SK-N-SH treated with all-trans-retinoic acid at 6 μM for 48 hours (cell line): ENCODE data around the gene LYPD6B.

Experiments used
- ATAC-seq: fragments of 200-7000 bp; cut with Tn5 transposase; 3 replicates; pipeline ENCODE4 v1.9.1; 2020; ENCODE audit warnings: mild to moderate bottlenecking, moderate library complexity
- ARNTL ChIP-seq: fragments of 450-650 bp; formaldehyde crosslinking; IDR thresholded peaks from 2 replicates; pipeline ENCODE4 v1.5.0; 2020; ENCODE audit warnings: low read depth, mild to moderate bottlenecking, moderate library complexity, borderline replicate concordance
- BACH2 ChIP-seq: fragments of 250-450 bp; sonication (Bioruptor Pico); IDR thresholded peaks from 2 replicates; pipeline ENCODE4 v1.9.0; 2021; ENCODE audit warnings: mild to moderate bottlenecking, borderline replicate concordance
- CREB5 ChIP-seq: fragments of 250-450 bp; sonication (Bioruptor Pico); IDR thresholded peaks from 2 replicates; pipeline ENCODE4 v1.5.1; 2020; ENCODE audit warnings: low read depth, mild to moderate bottlenecking, moderate library complexity
- CSDC2 ChIP-seq: fragments of 250-450 bp; sonication (Bioruptor Pico); IDR thresholded peaks from 2 replicates; pipeline ENCODE4 v1.5.0; 2020; ENCODE audit warnings: mild to moderate bottlenecking, moderate library complexity
- CSRNP3 ChIP-seq: fragments of 250-450 bp; sonication (Bioruptor Pico); IDR thresholded peaks from 2 replicates; pipeline ENCODE4 v1.5.1; 2021; ENCODE audit warnings: mild to moderate bottlenecking, moderate library complexity
- ESRRG ChIP-seq: fragments of 250-450 bp; sonication (Bioruptor Pico); IDR thresholded peaks from 2 replicates; pipeline ENCODE4 v1.6.1; 2021; ENCODE audit warnings: mild to moderate bottlenecking
- GLIS3 ChIP-seq: fragments of 250-450 bp; sonication (Bioruptor Pico); IDR thresholded peaks from 2 replicates; pipeline ENCODE4 v1.5.0; 2020; ENCODE audit warnings: mild to moderate bottlenecking, moderate library complexity
- ISL1 ChIP-seq: fragments of 250-450 bp; sonication (Bioruptor Pico); IDR thresholded peaks from 2 replicates; pipeline ENCODE4 v2.1.2; 2022; ENCODE audit warnings: mild to moderate bottlenecking, moderate library complexity
- OSR1 ChIP-seq: fragments of 250-450 bp; sonication (Bioruptor Pico); IDR thresholded peaks from 2 replicates; pipeline ENCODE4 v1.8.0; 2022; ENCODE audit warnings: moderate library complexity, mild to moderate bottlenecking, inconsistent platforms
- PATZ1 ChIP-seq: fragments of 250-450 bp; sonication (Bioruptor Pico); IDR thresholded peaks from 2 replicates; pipeline ENCODE4 v1.8.0; 2020; ENCODE audit warnings: mild to moderate bottlenecking, moderate library complexity, borderline replicate concordance
- POU6F1 ChIP-seq: fragments of 250-450 bp; sonication (Bioruptor Pico); IDR thresholded peaks from 2 replicates; pipeline ENCODE4 v1.8.0; 2021; ENCODE audit warnings: low read depth, mild to moderate bottlenecking, moderate library complexity, borderline replicate concordance
- PPARA ChIP-seq: fragments of 250-450 bp; sonication (Bioruptor Pico); IDR thresholded peaks from 2 replicates; pipeline ENCODE4 v1.5.0; 2020; ENCODE audit warnings: mild to moderate bottlenecking, borderline replicate concordance
- RARB ChIP-seq: fragments of 250-450 bp; sonication (Bioruptor Pico); IDR thresholded peaks from 2 replicates; pipeline ENCODE4 v1.8.0; 2021; ENCODE audit warnings: mild to moderate bottlenecking, moderate library complexity
- SNAI2 ChIP-seq: fragments of 250-450 bp; sonication (Bioruptor Pico); IDR thresholded peaks from 2 replicates; pipeline ENCODE4 v1.5.0; 2020; ENCODE audit warnings: mild to moderate bottlenecking, moderate library complexity
- TCF4 ChIP-seq: fragments of 250-450 bp; sonication (Bioruptor Pico); IDR thresholded peaks from 2 replicates; pipeline ENCODE4 v1.8.0; 2021; ENCODE audit warnings: mild to moderate bottlenecking, moderate library complexity, borderline replicate concordance
- TOX ChIP-seq: fragments of 250-450 bp; sonication (Bioruptor Pico); IDR thresholded peaks from 2 replicates; pipeline ENCODE4 v1.8.0; 2021; ENCODE audit warnings: mild to moderate bottlenecking, moderate library complexity, borderline replicate concordance
- TSHZ2 ChIP-seq: fragments of 250-450 bp; sonication (Bioruptor Pico); IDR thresholded peaks from 2 replicates; pipeline ENCODE4 v1.5.0; 2020; ENCODE audit warnings: mild to moderate bottlenecking, moderate library complexity
- ZC3H10 ChIP-seq: fragments of 250-450 bp; sonication (Bioruptor Pico); IDR thresholded peaks from 2 replicates; pipeline ENCODE4 v1.5.1; 2021; ENCODE audit warnings: mild to moderate bottlenecking, moderate library complexity
- ZFP3 ChIP-seq: fragments of 250-450 bp; sonication (Bioruptor Pico); IDR thresholded peaks from 2 replicates; pipeline ENCODE4 v1.5.0; 2020; ENCODE audit warnings: mild to moderate bottlenecking, moderate library complexity
- ZNF565 ChIP-seq: fragments of 450-650 bp; formaldehyde crosslinking; conservative IDR thresholded peaks from 2 replicates; pipeline ENCODE4 v1.5.0; 2020; ENCODE audit warnings: low read depth, mild to moderate bottlenecking, moderate library complexity
- ZNF70 ChIP-seq: fragments of 450-650 bp; formaldehyde crosslinking; IDR thresholded peaks from 2 replicates; pipeline ENCODE4 v1.5.0; 2020; ENCODE audit warnings: mild to moderate bottlenecking, moderate library complexity
- ZNF8 ChIP-seq: fragments of 450-650 bp; formaldehyde crosslinking; IDR thresholded peaks from 2 replicates; pipeline ENCODE4 v1.5.0; 2020; ENCODE audit warnings: mild to moderate bottlenecking, moderate library complexity

Gene LYPD6B

GRCh38 chr2:149006883-149007543 lies 31.5 kb upstream of the LYPD6B start (continued):
- TF ChIP-seq PATZ1 (CRISPR knock-in tag) (no peak), SNAI2 (CRISPR knock-in tag) (no peak), CSDC2 (CRISPR knock-in tag) (no peak), PPARA (CRISPR knock-in tag) (no peak)

GRCh38 chr2:149008381-149008780 lies 30.1 kb upstream of the LYPD6B start:
- no peak for TF ChIP-seq RARB (CRISPR knock-in tag)
- TF ChIP-seq ZNF8 (CRISPR knock-in tag): no peak
- TF ChIP-seq CSRNP3 (CRISPR knock-in tag): no peak
- no peak for TF ChIP-seq OSR1 (CRISPR knock-in tag)
- no peak for TF ChIP-seq ZNF565
- TF ChIP-seq TOX (CRISPR knock-in tag): no peak
- no peak for TF ChIP-seq PPARA (CRISPR knock-in tag)
- TF ChIP-seq SNAI2 (CRISPR knock-in tag): no peak
- no peak for TF ChIP-seq ZNF70
- TF ChIP-seq CSDC2 (CRISPR knock-in tag): no peak
- ATAC-seq: no peak

- ATAC-seq: no peak
- TF ChIP-seq PPARA (CRISPR knock-in tag) (no peak), CSRNP3 (CRISPR knock-in tag) (no peak), OSR1 (CRISPR knock-in tag) (no peak), TCF4 (CRISPR knock-in tag) (no peak), TSHZ2 (CRISPR knock-in tag) (no peak), SNAI2 (CRISPR knock-in tag) (no peak), CREB5 (CRISPR knock-in tag) (no peak), POU6F1 (no peak), TOX (CRISPR knock-in tag) (no peak), PATZ1 (CRISPR knock-in tag) (no peak), ESRRG (no peak), BACH2 (no peak), ISL1 (CRISPR knock-in tag) (no peak), ZC3H10 (CRISPR knock-in tag) (no peak), ZFP3 (no peak), GLIS3 (CRISPR knock-in tag) (no peak), ZNF8 (CRISPR knock-in tag) (no peak), ARNTL (CRISPR knock-in tag) (no peak)
These were observed 28.7 kb upstream of the LYPD6B start for GRCh38 chr2:149009576-149010461.
